ENCODE measurements around the gene PAQR5.
"Not testable (repeated sequence)": the region's sequence is repeated elsewhere in the genome, so short reads cannot be mapped to it uniquely, and the experiment has no call there.

PAQR5 gene

DNA sequence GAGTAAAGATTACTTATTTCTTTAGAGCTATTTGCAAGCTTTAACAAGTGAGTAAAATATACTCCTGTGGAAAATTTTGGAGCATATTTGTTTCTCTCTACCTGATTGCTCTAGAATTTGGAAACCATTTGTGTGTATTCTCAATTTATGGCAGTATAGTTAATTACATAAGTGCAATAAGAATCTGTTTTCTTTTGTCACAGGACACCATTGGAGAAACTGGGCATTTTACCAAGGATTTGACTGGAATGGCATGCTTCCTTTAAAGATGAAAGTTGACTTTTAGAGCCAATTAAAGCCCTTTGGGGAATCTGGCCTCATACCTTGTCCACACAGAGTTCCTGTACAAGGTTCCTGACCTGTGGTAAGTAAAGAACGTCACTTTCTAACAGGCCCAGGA, 38.4 kb downstream of the PAQR5 start:
- no peak for DNase-seq (ENCODE audit: extremely low read depth, low read depth)
- TF ChIP-seq, protein P1, sequence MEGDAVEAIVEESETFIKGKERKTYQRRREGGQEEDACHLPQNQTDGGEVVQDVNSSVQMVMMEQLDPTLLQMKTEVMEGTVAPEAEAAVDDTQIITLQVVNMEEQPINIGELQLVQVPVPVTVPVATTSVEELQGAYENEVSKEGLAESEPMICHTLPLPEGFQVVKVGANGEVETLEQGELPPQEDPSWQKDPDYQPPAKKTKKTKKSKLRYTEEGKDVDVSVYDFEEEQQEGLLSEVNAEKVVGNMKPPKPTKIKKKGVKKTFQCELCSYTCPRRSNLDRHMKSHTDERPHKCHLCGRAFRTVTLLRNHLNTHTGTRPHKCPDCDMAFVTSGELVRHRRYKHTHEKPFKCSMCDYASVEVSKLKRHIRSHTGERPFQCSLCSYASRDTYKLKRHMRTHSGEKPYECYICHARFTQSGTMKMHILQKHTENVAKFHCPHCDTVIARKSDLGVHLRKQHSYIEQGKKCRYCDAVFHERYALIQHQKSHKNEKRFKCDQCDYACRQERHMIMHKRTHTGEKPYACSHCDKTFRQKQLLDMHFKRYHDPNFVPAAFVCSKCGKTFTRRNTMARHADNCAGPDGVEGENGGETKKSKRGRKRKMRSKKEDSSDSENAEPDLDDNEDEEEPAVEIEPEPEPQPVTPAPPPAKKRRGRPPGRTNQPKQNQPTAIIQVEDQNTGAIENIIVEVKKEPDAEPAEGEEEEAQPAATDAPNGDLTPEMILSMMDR (IDR thresholded peaks at IDR 0.05; ENCODE audit: low read depth, low read length): no peak

DNA sequence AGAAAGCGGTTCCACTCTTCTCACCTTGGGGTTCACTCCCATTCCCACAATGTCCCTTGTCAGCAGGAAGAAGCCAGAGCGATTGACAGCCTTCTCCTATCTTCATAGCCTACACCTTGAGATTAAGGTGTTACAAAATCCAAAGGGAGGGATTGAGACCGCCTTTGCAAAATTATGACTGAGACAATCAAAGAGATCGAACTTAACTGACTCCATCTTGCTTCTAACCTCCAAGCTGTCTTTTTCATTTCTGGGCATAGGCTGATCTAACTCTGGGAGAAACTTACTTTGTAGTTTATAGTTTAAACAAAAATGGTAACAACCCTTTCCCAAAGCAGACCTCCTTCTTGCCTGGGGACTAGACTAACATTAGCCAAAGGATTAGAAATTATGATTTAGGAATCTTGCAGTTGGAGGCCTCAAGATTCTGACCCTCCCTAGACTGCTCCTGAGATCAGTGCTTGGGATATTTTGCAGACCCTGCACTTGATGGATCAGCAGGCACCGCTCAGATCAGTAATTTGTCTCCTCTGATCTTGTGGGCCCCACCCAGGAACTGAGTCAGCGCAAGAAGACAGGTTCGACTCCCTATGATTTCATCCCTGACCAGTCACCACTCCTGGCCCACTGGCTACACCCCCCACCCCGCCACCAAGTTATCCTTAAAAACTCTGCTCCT, 40.0 kb downstream of the PAQR5 start:
- DNase-seq (ENCODE audit: extremely low read depth, low read depth): no peak
- TF ChIP-seq, protein P1 (IDR thresholded peaks at IDR 0.05; ENCODE audit: low read depth, low read length): no peak

DNA sequence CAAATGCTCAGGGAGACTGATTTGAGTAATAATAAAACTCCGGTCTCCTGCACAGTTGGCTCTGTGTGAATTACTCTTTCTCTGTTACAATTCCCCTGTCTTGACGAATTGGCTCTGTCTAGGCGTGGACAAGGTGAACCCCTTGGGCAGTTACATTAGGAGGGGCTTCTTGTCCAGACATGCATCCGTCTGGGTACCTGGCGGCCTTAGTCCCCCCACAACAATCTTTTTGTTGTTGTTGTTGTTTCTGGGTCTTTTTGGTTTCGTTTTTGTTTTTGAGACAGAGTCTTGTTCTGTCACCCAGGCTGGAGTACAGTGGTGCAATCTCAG, 40.5 kb downstream of the PAQR5 start:
- not testable (repeated sequence) for DNase-seq (ENCODE audit: extremely low read depth, low read depth)

DNA sequence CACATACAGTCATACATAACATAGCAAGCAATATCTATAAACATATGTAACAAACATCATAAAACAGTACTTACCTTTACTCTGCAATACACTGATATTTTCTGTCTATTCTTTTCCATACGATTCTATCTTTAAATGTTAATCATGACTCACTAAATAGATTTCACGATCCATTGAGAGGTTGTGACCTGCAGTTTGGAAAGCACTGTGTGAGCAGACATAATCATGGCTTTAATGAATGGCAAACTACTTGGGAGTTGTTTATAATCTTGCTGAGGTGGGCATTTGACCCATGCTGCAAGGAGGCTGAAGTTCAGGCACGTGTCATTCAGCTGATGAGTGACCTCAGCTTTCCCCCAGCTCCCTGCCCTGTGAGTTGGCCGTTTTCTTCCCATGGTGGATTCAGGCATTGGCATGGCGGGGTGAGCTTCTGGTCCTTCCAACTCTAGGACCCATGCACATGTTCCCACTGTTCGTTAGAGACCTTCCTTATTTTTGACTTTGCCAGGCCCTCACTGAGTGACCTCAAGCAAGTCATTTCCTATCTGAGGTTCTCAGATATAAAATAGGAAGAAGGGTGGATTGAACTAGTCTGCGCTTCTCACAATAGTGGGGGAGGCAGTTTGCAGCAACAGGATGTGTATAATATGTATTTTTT, 41.7 kb downstream of the PAQR5 start:
- no peak for DNase-seq (ENCODE audit: extremely low read depth, low read depth)
- TF ChIP-seq, protein P1 (IDR thresholded peaks at IDR 0.05; ENCODE audit: low read depth, low read length): no peak

DNA sequence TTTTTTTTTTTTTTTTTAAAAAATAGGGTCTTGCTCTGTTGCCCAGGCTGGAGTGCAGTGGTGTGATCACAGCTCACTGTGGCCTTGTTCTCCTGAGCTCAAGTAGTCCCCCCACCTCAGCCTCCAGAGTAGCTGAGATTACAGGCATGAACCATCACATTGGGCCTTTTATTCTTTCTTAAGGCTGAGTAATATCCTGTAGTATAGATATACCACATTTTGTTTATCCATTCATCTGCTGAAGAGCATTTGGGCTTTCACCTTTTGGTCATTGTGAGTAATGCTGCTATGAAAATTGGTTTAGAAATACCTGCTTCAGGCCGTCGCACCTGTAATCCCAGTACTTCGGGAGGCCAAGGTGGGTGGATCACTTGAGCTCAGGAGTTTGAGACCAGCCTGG, 42.6 kb downstream of the PAQR5 start:
- no peak for DNase-seq (ENCODE audit: extremely low read depth, low read depth)
- TF ChIP-seq, protein P1 (IDR thresholded peaks at IDR 0.05; ENCODE audit: low read depth, low read length): no peak

DNA sequence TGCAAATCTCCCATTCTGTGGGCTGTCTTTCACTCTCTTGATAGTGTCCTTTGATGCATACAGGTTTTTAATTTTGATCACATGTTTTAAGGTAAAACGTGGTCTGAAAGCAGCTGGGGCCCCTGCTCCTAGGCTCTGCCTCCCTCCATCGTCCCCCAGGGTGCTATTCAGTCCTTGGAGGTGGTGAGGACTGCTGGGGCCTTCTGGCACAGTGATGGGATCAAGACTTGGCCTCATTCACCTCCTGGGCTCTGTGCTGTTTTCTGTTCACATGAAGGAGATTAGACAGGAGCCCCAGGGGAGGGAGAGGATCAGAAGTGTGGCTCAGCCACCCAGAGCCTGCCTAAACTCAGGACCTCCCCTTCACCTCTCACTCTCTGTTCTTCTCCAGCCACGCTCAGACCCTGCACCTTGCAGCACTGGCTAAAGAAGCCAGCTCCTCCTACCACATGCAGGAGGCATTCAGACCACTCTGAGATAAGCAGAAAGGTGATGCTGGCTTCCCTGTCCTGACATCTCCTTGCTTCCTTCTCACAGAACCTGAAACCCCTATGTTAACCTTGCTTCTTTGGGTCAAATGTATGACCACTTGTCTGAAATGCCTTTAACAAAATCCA, 43.9 kb downstream of the PAQR5 start:
- DNase-seq (ENCODE audit: extremely low read depth, low read depth): no peak
- TF ChIP-seq, protein P1 (IDR thresholded peaks at IDR 0.05; ENCODE audit: low read depth, low read length): no peak

DNA sequence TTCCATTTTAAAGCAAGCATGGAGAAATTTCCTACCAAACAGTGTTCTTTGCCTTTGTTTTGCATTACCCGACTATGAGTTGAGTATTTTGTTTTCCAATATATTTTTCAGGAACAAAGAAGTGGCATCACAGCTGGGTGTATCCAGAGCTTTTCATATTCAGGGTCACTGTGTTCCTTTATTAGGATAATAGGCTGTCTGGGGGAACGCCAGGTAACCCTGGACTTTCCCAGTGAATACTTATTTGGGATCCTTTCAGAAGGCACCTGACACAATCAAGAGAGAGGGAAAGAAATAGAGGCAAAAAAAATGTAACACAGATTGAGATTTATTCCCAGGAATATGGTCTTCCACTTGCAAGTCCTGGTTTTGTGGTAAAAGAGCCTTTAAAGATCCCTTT, 44.4 kb downstream of the PAQR5 start:
- DNase-seq (ENCODE audit: extremely low read depth, low read depth): no peak
- TF ChIP-seq, protein P1 (IDR thresholded peaks at IDR 0.05; ENCODE audit: low read depth, low read length): no peak

Data from AG09319 (cell line).